Astrocyte of the spinal cord (primary cell): Measurements from ENCODE around the gene ALKBH8.

Experiments used
- DNase-seq: peaks from one replicate; pipeline ENCODE4 v3.0.0; 2011; ENCODE audit warnings: low read depth, low spot score
- H3K4me3 ChIP-seq: 2 replicates; pipeline ENCODE4 v1.5.1; 2011; ENCODE audit warnings: low read depth, mild to moderate bottlenecking, low read length, moderate library complexity
- CTCF ChIP-seq: IDR thresholded peaks from 2 replicates; pipeline ENCODE4 v1.5.1; 2012; ENCODE audit warnings: low read depth, mild to moderate bottlenecking, low read length, inconsistent platforms
- in situ Hi-C: cut with HindIII; loops from 2 replicates; pipeline ENCODE4 v1.10.0; 2017; ENCODE audit warnings: low sequenced_read_pairs

ALKBH8 gene

DNA sequence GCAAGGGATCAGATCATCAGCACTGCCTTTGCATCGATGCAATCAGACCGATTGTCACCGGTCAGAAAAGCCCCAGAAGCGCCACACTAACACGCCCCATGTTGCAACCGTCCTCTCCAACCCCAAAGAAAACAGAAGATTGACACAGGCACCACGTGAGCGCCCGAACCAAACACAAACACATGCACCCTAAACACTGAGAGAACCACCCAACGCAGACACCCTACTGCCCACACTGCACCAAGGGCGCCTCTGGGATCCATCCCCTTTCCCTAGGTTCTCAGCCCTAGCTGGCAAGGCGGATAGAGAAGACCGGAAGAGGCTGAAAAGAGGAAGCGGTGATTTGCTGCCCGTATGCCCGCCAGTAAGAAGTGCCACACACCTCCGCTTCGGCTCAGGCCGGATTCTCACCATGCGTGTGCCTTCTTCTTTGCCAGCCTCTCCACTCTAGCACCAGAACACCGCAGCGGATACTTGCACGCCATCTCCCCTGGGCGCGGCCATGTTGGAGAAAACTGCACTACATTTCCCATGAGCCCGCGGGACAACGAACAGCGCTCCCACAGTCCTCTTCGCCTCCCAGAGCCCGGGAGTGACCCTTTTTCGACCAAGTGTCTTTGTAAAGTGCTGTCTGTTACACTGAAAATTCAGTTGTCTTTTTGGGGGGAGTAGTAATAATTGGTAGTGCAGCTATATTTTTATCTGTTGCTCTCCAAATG lies at the start of gene ALKBH8:
ALKBH8 (minus strand) TSS at position 517 of the 719 bp plus-strand sequence. CDS start 4,842 bp downstream, outside the sequence.
- in situ Hi-C loops = no loop called here
- TF ChIP-seq CTCF = no peak
- peak; percentile 62 for DNase-seq
- H3K4me3 ChIP-seq = peak within 1 kb of the TSS; percentile 99

DNA sequence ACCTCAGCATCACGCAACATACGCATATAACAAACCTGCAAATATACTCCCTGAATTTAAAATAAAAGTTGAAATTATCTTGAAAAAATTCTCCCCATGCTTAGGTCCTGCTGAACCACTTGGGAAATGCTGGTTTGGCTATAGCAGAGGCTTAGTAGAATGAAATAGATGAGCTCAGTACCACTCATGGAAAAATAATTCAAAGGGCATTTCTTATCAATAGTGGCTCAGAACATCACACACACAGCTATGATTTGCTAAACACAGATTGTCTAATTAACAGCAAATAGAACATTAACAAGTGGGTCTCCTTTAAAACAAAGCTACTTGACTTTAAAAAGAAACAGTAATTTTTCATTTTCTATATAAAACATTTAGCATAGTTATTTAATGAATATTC lies 46.9 kb upstream of the ALKBH8 start:
- H3K4me3 ChIP-seq = no peak overlapping the region
- no peak for DNase-seq
- in situ Hi-C loops = no loop called here

DNA sequence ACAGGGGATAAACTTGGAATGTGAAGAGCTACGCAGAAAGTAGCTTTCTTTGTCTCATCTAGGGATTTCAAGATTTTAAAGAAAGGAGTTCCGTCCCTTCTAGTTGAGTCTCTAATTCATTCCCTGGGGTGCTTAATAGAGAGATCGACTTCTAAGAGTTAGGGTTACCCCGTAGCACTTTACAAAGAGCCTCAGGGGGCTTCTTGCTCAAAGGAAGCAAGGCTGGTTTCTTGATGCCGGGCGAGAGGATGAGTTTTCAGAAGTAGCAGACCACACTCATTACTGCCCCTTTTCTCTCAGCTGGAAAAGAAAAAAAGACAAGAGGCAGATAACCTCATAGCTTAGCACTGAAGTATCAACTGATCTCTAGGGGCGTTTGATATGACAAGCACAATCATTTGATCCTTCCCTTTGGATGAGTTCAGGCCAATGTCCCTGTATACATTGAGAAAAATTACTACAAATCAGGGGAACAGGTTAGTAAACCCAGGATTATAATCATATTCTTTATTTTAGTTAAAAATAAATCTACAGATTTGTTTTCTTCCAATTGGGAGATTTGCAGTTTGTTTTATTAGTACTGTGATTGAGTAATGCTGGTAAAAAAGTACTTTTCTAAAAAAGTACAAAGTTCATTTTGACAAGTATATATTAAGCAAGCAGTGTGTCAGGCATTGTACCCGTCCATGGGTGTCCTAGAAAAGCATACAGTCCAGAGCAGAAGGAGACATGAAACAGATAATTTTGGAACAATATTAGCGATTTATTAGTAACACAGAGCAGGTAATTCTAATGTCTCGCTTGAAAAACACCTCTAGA lies 44.1 kb upstream of the ALKBH8 start:
- no peak for DNase-seq
- TF ChIP-seq CTCF = no peak
- in situ Hi-C loops = no loop called here
- no peak overlapping the region for H3K4me3 ChIP-seq

More for the DNA sequence above, 46.9 kb upstream of the ALKBH8 start:
- no peak for TF ChIP-seq CTCF

GRCh38 chr11:107608809-107609208 lies 43.3 kb upstream of the ALKBH8 start:
- no peak for TF ChIP-seq CTCF
- in situ Hi-C loops = no loop called here
- H3K4me3 ChIP-seq = no peak overlapping the region
- DNase-seq = no peak

GRCh38 chr11:107606141-107606540 lies 40.6 kb upstream of the ALKBH8 start:
- TF ChIP-seq CTCF = peak; percentile 21
- DNase-seq = no peak
- in situ Hi-C loops = no loop called here

DNA sequence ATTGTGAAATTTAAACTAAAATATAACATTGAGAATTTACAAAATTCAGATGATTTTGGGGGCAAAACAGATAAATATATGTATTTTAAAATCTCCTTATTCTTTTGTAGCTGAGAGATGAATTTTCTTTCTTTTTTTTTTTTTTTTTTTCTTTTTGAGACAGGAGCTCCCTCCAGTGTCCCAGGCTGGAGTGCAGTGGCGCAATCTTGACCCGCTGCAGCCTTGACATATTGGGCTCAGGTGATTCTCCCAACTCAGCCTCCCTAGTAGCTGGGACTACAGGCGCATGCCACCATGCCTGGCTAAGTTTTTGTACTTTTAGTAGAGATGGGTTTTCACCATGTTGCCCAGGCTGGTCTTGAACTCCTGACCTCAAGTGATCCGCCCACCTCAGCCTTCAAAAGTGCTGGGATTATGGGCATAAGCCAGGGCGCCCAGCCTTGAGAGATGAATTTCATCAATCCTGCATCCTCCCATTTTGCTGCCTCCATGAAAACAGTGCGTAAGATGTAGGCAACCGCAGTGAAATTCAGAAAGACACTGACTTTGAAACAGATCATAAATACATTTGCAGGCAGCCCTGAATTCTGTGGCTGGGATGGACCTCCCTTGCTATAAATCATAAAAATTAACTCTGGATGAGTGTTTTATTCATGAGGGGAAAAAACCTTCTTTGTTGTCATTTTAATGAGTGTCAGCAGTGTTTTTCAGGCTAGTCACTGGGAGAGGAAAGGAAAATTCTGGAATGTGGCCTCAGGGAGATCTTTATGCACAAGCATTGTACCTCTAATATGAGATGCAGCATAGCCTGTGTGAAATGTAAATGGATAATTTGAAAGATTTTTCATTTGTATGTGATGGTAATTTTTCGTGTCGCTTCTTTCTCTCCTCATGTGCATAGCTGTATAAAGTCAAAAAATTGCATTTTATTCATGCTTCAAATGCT lies 39.8 kb upstream of the ALKBH8 start:
- TF ChIP-seq CTCF = peak; percentile 4

More at GRCh38 chr11:107606141-107606540, 40.6 kb upstream of the ALKBH8 start:
- H3K4me3 ChIP-seq = no peak overlapping the region

More for the DNA sequence above, 39.8 kb upstream of the ALKBH8 start:
- no peak overlapping the region for H3K4me3 ChIP-seq
- in situ Hi-C loops = no loop called here
- no peak for DNase-seq
